GM12878 (cell line): ENCODE data around the gene TP53BP1. TPM values are rescaled to one million over a fixed set of nuclear protein-coding genes. Genes with fewer than 3 reads are reported as not detected.

Experiments
- BACH1 ChIP-seq: fragments of 450-650 bp; IDR thresholded peaks from 2 replicates; pipeline ENCODE4 v1.6.1; 2017; ENCODE audit warnings: mild to moderate bottlenecking, borderline replicate concordance
- BHLHE40 ChIP-seq, 2 experiments: fragments of 450-650 bp in 1 of 2; IDR thresholded peaks; 2 replicates each; pipeline ENCODE4 v1.6.1; 2011 to 2017; ENCODE audit warnings: low read depth in 2 of 2, borderline replicate concordance in 1 of 2, improper control_type of control experiment in 1 of 2, low read length in 1 of 2, mild to moderate bottlenecking in 1 of 2
- CHD2 ChIP-seq: IDR thresholded peaks from 2 replicates; pipeline ENCODE4 v1.6.1; 2011; ENCODE audit warnings: low read depth, low read length, improper control_type of control experiment, borderline replicate concordance
- EGR1 ChIP-seq, 2 experiments: IDR thresholded peaks; 1 replicate in 1 of 2; 2 replicates in 1 of 2; pipeline ENCODE4 v1.6.1; 2011 to 2012; ENCODE audit warnings: low read depth in 2 of 2, low read length in 2 of 2, borderline replicate concordance in 1 of 2, mild to moderate bottlenecking in 1 of 2, moderate library complexity in 1 of 2
- EZH2 ChIP-seq: IDR thresholded peaks from 2 replicates; pipeline ENCODE4 v1.6.1; 2012; ENCODE audit warnings: low read depth, mild to moderate bottlenecking, control low read depth, inconsistent platforms, low read length, borderline replicate concordance; ENCODE audit not compliant: control insufficient read depth
- KLF5 ChIP-seq: fragments of 450-650 bp; IDR thresholded peaks from 2 replicates; pipeline ENCODE4 v1.6.1; 2014; ENCODE audit warnings: mild to moderate bottlenecking; ENCODE audit not compliant: partially characterized antibody
- MYB ChIP-seq: fragments of 150-350 bp; IDR thresholded peaks from 2 replicates; pipeline ENCODE4 v1.6.1; 2014; ENCODE audit warnings: mild to moderate bottlenecking, low read depth, low read length, borderline replicate concordance
- NBN ChIP-seq: fragments of 450-650 bp; IDR thresholded peaks from 2 replicates; pipeline ENCODE4 v1.6.1; 2016
- RUNX3 ChIP-seq: IDR thresholded peaks from 2 replicates; pipeline ENCODE4 v1.6.1; 2012; ENCODE audit warnings: low read length, inconsistent platforms
- SIN3A ChIP-seq: IDR thresholded peaks from 2 replicates; pipeline ENCODE4 v1.6.1; 2012; ENCODE audit warnings: low read depth, low read length, improper control_type of control experiment
- polyA plus RNA-seq, 11 experiments: library from polyadenylated mRNA; depleted of rRNA in 4 of 11; unstranded in 6 of 11; stranded (reverse) in 5 of 11; fragments of >200 nt; fragmentation: Nextera tagmentation in 4 of 11; fragmentation: Illumina TruSeq in 1 of 11; extraction: Ambion mirVana in 4 of 11; extraction: Trizol in 1 of 11; gene quantifications; 1 replicate in 1 of 11; 2 replicates in 10 of 11; pipeline versions ENCODE4 v1.2.1 to v1.2.3, GENCODE V29; 2011 to 2016; ENCODE audit warnings: inconsistent platforms in 2 of 11, missing spikeins in 2 of 11, low read depth in 1 of 11
- total RNA-seq, 4 experiments: library from RNA; depleted of rRNA in 3 of 4; stranded (reverse); fragments of >200 nt in 3 of 4; fragmentation: Illumina TruSeq in 1 of 4; extraction: Trizol in 1 of 4; gene quantifications; 2 replicates each; pipeline versions ENCODE4 v1.2.1 to v1.2.3, GENCODE V29; 2013 to 2021
- TF ChIP-seq, protein P1 (sequence below): fragments of 450-650 bp; IDR thresholded peaks from 2 replicates; pipeline ENCODE4 v1.6.1; 2018; ENCODE audit warnings: borderline replicate concordance, mild to moderate bottlenecking; ENCODE audit not compliant: partially characterized antibody
- TF ChIP-seq, protein P2 (sequence below): fragments of 150-350 bp; IDR thresholded peaks from 2 replicates; pipeline ENCODE4 v1.6.1; 2014; ENCODE audit warnings: mild to moderate bottlenecking, low read depth, low read length
- TF ChIP-seq, protein P3 (sequence below): fragments of 450-650 bp; IDR thresholded peaks from 2 replicates; pipeline ENCODE4 v1.6.1; 2017; ENCODE audit warnings: mild to moderate bottlenecking, moderate library complexity
- TF ChIP-seq, protein P4 (sequence below): IDR thresholded peaks from 2 replicates; pipeline ENCODE4 v1.6.1; 2012; ENCODE audit warnings: low read depth, low read length, improper control_type of control experiment
- TF ChIP-seq, protein P5 (sequence below): fragments of 450-650 bp; IDR thresholded peaks from 2 replicates; pipeline ENCODE4 v1.6.1; 2016; ENCODE audit warnings: mild to moderate bottlenecking
- TF ChIP-seq, protein P6 (sequence below): IDR thresholded peaks from 2 replicates; pipeline ENCODE4 v1.6.1; 2011; ENCODE audit warnings: low read depth, low read length, improper control_type of control experiment, borderline replicate concordance

TP53BP1 gene
- total and polyA plus RNA-seq, 10 of the 15 experiments (the other 5 are each of a cell fraction or from before 2014, with no cell fraction given) = 6.2 to 50.2 (median 19.3) TPM

DNA sequence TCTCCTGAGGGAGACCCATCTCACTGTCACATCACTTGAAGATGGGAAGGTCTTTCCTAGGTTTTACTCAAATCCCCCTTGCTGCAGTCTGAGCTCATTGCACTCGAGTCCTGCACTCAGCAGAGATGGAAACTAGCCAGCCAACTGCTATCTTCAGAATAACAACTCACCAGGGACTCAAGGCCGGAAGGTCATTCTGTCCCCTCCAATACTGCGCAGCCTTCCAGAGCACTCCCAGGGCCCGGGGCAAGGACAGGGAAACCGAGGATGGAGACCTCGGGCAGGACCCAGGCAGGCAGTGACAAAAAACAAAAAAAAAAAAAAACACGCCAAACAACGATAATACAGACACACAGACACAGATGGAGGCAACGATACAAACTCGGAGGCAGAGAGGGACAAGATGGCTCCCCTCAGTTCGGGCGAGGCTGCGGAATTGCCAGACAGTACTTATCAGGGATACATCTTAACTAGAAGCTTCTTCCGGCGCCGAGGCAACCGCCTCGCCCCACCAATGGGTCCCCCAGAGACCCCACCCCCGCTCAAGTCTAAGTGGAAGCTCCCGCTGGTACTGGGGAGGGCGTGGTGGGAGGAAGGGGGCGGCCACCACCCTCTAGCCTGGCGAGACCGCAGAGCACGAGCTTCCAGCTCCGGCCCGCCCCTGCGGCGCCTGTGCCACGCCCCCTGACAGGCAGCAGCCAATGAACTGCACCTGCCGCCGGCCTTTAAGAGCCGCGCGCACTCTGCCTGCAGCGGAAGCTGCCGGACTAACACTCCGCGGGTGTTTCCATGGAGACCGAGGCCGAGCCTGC lies 17.4 kb upstream of the TP53BP1 start (continued):
- TF ChIP-seq, protein P1, sequence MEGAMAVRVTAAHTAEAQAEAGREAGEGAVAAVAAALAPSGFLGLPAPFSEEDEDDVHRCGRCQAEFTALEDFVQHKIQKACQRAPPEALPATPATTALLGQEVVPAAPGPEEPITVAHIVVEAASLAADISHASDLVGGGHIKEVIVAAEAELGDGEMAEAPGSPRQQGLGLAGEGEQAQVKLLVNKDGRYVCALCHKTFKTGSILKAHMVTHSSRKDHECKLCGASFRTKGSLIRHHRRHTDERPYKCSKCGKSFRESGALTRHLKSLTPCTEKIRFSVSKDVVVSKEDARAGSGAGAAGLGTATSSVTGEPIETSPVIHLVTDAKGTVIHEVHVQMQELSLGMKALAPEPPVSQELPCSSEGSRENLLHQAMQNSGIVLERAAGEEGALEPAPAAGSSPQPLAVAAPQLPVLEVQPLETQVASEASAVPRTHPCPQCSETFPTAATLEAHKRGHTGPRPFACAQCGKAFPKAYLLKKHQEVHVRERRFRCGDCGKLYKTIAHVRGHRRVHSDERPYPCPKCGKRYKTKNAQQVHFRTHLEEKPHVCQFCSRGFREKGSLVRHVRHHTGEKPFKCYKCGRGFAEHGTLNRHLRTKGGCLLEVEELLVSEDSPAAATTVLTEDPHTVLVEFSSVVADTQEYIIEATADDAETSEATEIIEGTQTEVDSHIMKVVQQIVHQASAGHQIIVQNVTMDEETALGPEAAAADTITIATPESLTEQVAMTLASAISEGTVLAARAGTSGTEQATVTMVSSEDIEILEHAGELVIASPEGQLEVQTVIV = peak; percentile 46
- TF ChIP-seq KLF5 = no peak
- no peak for TF ChIP-seq BACH1
- TF ChIP-seq, protein P2, sequence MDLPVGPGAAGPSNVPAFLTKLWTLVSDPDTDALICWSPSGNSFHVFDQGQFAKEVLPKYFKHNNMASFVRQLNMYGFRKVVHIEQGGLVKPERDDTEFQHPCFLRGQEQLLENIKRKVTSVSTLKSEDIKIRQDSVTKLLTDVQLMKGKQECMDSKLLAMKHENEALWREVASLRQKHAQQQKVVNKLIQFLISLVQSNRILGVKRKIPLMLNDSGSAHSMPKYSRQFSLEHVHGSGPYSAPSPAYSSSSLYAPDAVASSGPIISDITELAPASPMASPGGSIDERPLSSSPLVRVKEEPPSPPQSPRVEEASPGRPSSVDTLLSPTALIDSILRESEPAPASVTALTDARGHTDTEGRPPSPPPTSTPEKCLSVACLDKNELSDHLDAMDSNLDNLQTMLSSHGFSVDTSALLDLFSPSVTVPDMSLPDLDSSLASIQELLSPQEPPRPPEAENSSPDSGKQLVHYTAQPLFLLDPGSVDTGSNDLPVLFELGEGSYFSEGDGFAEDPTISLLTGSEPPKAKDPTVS = no peak
- TF ChIP-seq, protein P3, sequence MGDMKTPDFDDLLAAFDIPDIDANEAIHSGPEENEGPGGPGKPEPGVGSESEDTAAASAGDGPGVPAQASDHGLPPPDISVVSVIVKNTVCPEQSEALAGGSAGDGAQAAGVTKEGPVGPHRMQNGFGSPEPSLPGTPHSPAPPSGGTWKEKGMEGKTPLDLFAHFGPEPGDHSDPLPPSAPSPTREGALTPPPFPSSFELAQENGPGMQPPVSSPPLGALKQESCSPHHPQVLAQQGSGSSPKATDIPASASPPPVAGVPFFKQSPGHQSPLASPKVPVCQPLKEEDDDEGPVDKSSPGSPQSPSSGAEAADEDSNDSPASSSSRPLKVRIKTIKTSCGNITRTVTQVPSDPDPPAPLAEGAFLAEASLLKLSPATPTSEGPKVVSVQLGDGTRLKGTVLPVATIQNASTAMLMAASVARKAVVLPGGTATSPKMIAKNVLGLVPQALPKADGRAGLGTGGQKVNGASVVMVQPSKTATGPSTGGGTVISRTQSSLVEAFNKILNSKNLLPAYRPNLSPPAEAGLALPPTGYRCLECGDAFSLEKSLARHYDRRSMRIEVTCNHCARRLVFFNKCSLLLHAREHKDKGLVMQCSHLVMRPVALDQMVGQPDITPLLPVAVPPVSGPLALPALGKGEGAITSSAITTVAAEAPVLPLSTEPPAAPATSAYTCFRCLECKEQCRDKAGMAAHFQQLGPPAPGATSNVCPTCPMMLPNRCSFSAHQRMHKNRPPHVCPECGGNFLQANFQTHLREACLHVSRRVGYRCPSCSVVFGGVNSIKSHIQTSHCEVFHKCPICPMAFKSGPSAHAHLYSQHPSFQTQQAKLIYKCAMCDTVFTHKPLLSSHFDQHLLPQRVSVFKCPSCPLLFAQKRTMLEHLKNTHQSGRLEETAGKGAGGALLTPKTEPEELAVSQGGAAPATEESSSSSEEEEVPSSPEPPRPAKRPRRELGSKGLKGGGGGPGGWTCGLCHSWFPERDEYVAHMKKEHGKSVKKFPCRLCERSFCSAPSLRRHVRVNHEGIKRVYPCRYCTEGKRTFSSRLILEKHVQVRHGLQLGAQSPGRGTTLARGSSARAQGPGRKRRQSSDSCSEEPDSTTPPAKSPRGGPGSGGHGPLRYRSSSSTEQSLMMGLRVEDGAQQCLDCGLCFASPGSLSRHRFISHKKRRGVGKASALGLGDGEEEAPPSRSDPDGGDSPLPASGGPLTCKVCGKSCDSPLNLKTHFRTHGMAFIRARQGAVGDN = no peak
- peak; percentile 84 for TF ChIP-seq NBN
- TF ChIP-seq, protein P4, sequence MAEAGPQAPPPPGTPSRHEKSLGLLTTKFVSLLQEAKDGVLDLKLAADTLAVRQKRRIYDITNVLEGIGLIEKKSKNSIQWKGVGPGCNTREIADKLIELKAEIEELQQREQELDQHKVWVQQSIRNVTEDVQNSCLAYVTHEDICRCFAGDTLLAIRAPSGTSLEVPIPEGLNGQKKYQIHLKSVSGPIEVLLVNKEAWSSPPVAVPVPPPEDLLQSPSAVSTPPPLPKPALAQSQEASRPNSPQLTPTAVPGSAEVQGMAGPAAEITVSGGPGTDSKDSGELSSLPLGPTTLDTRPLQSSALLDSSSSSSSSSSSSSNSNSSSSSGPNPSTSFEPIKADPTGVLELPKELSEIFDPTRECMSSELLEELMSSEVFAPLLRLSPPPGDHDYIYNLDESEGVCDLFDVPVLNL = peak; percentile 79
- peak; percentile 92; the same call in 1 of the 2 replicates for TF ChIP-seq SIN3A
- TF ChIP-seq EZH2 = no peak
- peak; percentile 95 to 98 for TF ChIP-seq BHLHE40 (IDR thresholded peaks at IDR 0.05; ENCODE audit: borderline replicate concordance in 1 of 2, low read depth in 2 of 2, low read length in 1 of 2)
- peak; percentile 77; the same call in 1 of the 2 replicates for TF ChIP-seq CHD2
- TF ChIP-seq EGR1 (IDR thresholded peaks at IDR 0.05; ENCODE audit: borderline replicate concordance in 1 of 2, low read depth in 2 of 2, low read length in 2 of 2) = peak in 1 of 2 experiments; percentile 49; a peak in 1 of 3 replicates
- peak; percentile 80 for TF ChIP-seq RUNX3
- TF ChIP-seq, protein P5, sequence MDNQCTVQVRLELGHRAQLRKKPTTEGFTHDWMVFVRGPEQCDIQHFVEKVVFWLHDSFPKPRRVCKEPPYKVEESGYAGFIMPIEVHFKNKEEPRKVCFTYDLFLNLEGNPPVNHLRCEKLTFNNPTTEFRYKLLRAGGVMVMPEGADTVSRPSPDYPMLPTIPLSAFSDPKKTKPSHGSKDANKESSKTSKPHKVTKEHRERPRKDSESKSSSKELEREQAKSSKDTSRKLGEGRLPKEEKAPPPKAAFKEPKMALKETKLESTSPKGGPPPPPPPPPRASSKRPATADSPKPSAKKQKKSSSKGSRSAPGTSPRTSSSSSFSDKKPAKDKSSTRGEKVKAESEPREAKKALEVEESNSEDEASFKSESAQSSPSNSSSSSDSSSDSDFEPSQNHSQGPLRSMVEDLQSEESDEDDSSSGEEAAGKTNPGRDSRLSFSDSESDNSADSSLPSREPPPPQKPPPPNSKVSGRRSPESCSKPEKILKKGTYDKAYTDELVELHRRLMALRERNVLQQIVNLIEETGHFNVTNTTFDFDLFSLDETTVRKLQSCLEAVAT = peak; percentile 76
- no peak for TF ChIP-seq MYB
- TF ChIP-seq, protein P6, sequence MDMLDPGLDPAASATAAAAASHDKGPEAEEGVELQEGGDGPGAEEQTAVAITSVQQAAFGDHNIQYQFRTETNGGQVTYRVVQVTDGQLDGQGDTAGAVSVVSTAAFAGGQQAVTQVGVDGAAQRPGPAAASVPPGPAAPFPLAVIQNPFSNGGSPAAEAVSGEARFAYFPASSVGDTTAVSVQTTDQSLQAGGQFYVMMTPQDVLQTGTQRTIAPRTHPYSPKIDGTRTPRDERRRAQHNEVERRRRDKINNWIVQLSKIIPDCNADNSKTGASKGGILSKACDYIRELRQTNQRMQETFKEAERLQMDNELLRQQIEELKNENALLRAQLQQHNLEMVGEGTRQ = peak; percentile 18; the same call in 1 of the 2 replicates
